ENCODE results near the gene APBA2.

APBA2 gene

DNA sequence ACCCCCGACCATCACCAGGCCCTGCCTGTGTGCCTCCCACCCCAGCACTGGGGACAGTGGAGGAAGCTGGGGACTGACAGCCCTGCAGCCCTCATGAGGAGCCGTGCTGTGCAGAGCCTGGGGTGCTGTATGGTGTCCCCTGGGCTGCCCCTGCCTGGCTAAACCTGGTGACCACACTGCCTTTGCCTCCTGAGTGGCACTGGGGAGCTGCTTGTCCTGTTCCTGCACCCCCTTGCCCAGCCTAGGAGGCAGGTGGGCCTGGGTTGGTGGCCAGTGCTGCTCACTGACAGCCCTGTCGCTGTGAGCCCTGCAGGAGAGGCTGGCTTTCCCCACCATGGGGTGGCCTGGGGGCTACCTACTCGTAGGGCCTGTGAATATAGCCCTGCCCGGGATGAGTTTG is 224.4 kb downstream of the APBA2 start:
- ATAC-seq = no peak

GRCh38 chr15:29110733-29111132 is 225.0 kb downstream of the APBA2 start:
- no peak for ATAC-seq

DNA sequence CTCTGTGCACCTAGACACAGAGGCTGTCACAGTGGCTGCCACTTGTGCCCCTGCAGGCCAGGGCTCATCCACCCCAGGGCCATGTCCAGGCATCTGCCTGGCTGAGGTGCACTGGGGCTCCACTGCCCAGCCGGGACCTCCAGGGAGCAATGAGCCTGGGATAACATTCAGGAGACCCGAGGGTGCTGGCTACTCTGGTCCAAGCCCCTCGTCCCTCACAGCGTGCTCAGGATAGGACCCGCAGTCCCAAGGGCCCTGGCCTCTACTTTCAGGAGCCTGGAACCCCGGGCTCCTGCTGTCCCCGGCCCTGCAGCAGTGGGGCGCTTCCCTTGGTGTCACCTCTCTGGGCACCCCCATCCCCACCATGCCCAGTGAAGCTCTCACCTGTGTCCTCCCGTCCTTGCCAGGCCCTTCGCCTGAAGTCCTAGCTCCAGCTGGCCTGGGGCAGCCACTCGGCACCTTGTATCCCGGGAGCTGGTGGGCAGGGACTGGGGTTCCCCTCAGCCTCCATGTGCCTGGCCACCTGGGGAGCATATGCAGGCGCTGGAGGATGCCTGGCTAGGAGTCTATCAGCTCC is 226.0 kb downstream of the APBA2 start:
- no peak for ATAC-seq

- no peak for ATAC-seq
These were observed 227.8 kb downstream of the APBA2 start for GRCh38 chr15:29113336-29114220.

- peak in 1 of 2 donors; percentile 11 for ATAC-seq
These were observed 228.7 kb downstream of the APBA2 start for GRCh38 chr15:29114221-29115092.

- ATAC-seq = no peak
These were observed 229.6 kb downstream of the APBA2 start for GRCh38 chr15:29115093-29115991.

GRCh38 chr15:29116970-29117700 is 231.4 kb downstream of the APBA2 start:
- no peak for ATAC-seq

- no peak for ATAC-seq
These were observed 232.0 kb downstream of the APBA2 start for GRCh38 chr15:29117778-29118177.

DNA sequence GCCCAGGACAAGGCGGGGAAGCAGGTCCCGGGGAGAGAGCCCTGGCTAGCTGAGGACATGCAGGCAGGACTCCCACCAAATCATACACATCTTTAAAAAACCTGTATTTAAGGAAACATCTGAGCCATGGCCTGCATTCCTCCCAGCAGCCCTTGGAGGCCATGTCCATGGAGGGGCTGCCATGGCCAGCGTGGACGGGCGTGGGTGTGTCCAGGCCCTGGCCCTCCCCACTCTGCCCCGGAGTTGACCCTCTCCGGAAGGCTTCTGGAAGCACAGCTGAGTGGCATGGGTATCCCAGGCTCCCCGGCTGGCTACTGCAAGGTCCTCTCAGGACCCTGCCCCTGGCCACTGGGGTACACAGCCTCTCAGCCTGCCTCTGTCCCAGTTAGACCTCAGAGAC is 234.1 kb downstream of the APBA2 start:
- ATAC-seq = no peak

GRCh38 chr15:29120593-29121368 is 235.0 kb downstream of the APBA2 start:
- no peak for ATAC-seq

GRCh38 chr15:29121369-29121656 is 235.5 kb downstream of the APBA2 start:
- ATAC-seq = no peak

DNA sequence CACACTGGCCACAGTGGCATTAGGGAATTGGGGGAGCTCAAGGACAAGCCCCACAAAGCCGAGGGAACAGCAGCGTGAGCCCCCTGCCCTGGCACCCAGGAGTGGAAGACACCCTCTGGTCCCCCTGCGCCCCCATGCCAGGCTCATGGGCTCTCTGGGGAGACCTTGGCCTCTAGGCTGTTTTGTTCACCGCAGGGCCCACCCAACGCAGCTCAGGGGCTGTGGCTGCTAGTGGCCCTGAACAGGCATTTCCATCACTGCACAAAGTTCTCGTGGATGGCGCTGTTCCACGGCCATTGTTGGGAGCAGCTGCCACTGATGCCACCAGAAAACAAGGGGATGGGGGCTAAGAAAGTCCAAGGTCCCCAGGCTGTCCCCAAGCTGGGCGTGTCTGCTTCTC is 236.1 kb downstream of the APBA2 start:
- no peak for ATAC-seq

DNA sequence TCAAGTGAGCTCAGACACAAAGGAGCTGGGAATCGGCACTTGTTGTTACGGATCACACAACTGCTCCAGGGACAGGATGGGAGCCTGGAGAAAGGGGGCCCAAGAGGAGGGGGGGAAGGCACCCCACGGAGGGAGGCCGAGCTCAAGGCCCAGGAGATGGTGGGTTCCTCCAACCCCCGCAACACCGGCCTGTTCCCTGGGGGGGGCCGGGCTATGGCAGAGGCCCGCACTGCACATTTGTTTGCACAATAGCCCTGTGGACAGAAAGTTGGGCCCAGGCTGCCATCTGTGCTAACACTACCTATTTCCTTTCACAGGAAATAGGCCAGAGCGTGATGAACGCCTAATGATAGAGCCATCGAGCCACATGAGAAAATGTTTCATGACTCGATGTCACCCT is 236.7 kb downstream of the APBA2 start:
- no peak for ATAC-seq

DNA sequence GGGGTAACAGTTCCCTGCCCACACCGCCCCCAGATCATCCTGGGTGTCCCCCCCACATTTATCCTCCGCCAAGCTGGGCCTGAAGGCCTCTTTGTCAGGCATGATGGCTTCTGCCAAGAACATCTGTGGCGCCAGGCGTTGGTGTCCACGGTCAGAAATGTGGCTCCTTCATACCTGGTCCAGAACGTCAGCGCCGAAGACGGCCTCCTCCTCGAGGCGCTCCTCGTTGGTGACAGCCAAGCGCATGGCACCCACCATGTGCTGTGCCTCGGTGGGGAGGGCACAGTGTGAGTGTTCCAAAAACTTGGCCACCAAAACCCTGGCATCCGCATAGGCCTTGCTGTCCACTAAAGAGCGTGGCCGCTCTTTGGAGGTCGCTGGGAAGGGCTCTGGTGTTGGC is 237.4 kb downstream of the APBA2 start:
- ATAC-seq = no peak

DNA sequence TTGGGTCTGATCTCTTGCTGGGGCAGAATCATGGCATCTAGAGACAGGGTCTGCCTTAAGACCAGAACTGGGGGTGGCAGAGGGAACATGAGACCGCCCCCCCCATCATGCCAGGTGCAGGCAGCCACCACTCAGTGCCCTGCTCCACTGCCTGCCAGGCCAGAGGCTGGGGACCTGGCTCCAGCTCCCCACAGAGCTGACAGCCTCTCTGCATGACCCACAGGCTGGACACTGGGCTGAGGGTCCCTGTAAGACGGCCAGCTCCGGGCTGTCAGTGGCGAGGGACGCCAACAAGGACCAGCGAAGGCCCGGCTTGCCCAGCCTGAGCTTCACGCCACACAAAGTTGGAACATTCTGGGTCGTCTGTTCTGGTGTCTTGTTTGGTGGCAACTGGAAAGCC is 238.2 kb downstream of the APBA2 start:
- ATAC-seq = no peak

DNA sequence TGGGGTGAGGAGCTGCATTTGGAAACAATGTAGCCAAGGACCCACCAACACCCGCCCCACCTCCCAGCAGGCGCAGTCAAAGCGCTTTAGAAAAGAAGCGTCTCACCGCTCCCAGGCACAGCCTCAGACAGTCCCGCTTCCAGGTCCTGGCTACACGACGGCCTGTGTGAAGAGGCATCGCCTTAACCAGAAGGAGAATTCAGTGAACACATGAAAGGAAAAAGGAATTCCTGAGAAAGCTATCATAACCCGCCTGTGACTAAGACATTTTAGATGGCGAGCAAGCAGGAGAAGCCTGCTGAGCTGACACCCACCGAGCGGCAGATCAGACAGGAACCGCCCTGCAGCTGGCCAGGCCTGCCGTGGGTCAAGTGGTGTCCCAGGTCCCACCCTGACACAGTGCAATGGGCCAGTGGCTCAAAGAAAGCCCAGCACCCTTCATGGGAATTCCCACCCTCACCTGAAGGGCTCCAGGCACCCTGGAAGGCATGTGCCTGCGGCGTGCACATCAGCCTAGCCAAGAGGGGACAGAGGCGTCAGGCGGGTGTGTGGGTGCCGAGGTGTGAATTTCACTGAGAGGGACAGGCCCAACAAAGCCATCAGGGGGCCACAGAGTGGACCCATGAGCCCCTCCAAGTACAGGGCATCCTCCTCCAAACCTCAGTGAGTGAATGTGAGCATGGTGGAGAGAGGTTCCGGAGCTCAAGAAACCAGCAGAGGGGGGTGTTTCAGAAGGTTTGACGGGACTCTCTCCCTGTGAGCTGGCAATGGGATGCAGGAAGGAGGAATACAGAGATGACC is 239.0 kb downstream of the APBA2 start:
- ATAC-seq = no peak

GRCh38 chr15:29125382-29126207 is 239.8 kb downstream of the APBA2 start:
- no peak for ATAC-seq

DNA sequence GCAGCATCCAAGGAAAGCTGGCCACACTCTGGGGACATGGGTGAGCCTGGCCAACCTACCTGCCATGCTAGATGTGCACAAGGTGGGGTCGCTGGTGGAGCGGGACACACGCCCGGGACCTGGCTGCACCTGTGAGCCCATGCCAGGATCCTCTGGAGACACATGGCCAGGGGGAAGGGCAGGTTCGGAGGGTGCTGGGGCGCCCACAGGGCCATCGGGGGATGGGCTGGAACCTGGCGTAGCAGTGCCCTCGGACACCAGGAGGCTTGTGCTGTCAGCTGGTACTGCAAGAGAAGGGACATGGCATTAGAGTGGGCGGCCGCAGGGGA is 240.4 kb downstream of the APBA2 start:
- ATAC-seq = no peak

GRCh38 chr15:29126821-29127461 is 241.2 kb downstream of the APBA2 start:
- no peak for ATAC-seq
